MM.1S (cell line): ENCODE measurements around the gene GPRC5C.

Experiments
- CTCF ChIP-seq: fragments of 300-600 bp; sonication (generic); IDR thresholded peaks from 2 replicates; pipeline ENCODE4 v1.5.1; 2016; ENCODE audit warnings: antibody characterized with exemption, low read length, mixed read lengths
- EZH2 ChIP-seq: fragments of 300-600 bp; sonication (generic); optimal IDR thresholded peaks from 2 replicates; pipeline ENCODE3; 2017; ENCODE audit warnings: low read depth, mild to moderate bottlenecking, antibody characterized with exemption, low read length, mixed read lengths
- EZH2phosphoT487 ChIP-seq: fragments of 300-600 bp; sonication (generic); IDR thresholded peaks from 2 replicates; pipeline ENCODE4 v1.6.1; 2018; ENCODE audit warnings: antibody characterized with exemption, low read length

- TF ChIP-seq EZH2 = no peak
- no peak for TF ChIP-seq CTCF
- TF ChIP-seq EZH2phosphoT487 = no peak
Observed at GRCh38 chr17:74449773-74450172, 17.9 kb downstream of the GPRC5C start.
